ENCODE measurements around the gene DCAF15. TPM values are rescaled to one million over a fixed set of nuclear protein-coding genes. Genes with fewer than 3 reads are reported as not detected.

DCAF15 gene
- total RNA-seq, 2 donors from 2014 or later, result 18.8 to 21.0 TPM

DNA sequence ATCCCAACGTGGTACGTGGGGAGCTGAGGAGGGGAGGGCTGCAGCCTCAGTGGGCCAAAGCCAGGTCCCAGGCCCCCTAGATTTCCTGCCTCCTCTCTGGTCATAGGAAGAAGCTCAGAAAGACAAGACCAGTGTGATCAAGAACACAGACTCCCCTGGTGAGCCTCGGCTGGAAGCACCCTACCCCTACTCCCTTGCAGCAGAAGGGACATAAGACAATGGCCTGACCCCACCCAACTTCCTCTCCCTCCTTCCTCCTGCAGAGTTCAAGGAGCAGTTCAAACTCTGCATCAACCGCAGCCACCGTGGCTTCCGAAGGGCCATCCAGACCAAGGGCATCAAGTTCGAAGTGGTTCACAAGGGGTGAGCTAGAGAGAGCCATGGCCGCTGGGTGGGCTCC is 25.6 kb upstream of the DCAF15 start:
- intact Hi-C loops (cut with DNase I), result no loop called here
- DNase-seq (ENCODE audit: low spot score), result no peak

DNA sequence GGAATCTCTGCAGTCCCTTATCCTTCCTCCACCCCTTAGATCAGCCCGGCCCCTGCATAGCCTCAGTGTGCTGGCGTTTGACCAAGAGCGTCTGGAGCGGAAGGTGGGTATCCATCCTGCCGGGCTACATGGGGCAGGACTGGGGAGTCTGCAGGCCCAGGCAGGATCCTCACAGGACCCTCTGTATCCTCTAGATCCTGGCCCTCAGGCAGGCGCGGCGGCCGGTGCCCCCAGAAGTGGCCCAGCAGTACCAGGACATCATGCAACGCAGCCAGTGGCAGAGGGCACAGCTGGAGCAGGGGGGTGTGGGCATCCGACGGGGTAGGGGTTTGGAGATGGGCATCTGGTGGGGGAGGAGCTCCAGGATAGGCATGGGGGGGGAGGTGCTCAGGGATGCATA is 23.0 kb upstream of the DCAF15 start:
- intact Hi-C loops (cut with DNase I), result no loop called here

DNA sequence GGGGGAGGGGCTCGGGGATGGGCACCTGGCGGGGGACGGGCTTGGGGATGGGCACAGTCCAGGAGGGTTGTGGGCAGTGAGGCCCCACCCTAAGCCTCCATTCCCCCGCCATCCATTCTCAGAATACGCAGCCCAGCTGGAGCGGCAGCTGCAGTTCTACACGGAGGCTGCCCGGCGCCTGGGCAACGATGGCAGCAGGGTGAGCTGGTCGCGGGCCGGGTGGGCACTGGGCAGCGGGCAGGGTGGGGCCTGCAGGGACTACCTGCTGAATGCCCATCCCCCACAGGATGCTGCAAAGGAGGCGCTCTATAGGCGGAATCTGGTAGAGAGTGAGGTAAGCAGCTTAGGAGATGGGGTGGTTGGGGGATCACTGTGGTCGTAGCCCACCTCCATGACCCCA is 22.4 kb upstream of the DCAF15 start:
- intact Hi-C loops (cut with DNase I), result no loop called here
- no peak for DNase-seq (ENCODE audit: low spot score)

More for the DNA sequence above, 23.0 kb upstream of the DCAF15 start:
- DNase-seq (ENCODE audit: low spot score), result no peak

DNA sequence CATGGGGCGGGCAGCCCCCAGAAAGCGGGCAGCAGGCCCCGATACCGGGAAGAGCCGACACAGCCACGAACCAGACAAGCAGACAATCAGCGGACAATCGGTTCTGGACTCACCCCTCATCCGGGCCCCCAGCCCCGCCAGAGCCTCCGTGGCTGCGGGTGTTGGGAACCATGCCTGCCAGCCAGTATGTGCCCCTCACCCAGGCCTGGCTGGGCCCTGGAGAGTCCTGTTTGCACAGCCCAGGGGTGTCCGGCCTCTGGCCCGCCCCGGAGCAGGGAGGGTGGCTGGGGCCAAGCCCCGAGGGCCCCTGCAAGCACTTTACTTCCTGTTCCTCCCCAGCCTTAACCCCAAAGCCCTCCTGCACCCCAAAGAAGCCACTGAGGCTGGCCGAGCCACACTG is 21.9 kb upstream of the DCAF15 start:
- no peak for DNase-seq (ENCODE audit: low spot score)
- intact Hi-C loops (cut with DNase I), result no loop called here

DNA sequence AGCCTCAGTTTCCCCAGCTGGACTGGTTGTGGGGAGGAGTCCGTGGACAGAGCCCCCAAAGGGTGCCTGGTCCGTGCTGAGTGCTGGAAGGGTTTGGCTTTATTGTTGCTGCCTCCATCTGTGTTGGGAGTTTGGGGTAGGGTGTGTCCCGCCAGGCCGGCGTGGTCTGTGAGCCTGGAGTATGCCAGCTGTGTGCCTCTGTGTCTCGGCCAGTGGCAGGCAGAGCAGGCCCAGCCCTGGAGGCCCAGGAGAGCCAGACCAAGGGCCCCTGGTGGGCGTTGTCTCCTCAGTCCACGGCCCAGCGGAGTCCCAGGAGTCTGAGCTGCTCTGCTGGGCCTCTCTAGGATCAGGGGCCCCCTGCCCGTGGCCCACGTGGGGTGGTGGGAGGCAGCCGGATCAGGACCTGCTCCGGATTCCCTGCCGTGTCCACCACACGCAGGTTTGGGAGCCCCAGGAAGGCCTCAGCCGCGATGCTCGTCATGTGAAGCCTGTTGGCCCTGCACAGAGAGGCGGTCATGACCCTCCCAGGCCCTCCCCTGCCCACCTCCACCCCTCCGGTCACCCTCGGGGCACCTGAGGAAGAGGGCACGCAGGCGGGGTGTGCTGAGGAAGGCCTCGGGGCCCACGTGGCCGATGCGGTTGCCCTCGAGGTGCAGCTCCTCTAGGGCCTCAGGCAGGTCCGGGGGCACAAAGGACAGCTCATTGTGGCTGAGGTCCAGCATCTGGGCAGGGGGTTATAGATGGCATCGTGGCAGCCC is 20.7 kb upstream of the DCAF15 start:
- intact Hi-C loops (cut with DNase I), result no loop called here
- no peak for DNase-seq (ENCODE audit: low spot score)

DNA sequence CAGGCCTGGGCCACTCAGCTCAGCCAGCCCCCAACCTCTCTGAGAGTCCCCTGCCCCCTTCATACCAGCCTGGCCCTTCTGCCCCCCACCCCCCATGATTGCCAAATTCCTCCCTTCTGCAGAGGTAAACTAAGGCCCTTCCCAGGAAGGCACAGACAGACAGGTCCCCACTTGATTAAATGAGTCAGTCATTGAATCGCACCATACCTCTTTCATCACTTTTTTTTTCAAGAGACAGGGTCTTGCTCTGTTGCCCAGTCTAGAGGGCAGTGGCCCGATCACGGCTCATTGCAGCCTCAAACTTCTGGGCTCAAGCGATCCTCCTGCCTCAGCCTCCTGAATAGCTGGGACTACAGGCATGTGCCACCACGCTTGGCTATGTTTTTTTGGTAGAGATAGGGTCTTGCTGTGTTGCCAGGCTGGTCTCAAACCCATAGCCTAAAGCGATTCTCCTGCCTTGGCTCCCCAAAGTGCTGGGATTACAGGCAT is 20.1 kb upstream of the DCAF15 start:
- intact Hi-C loops (cut with DNase I), result no loop called here
- DNase-seq (ENCODE audit: low spot score), result no peak

DNA sequence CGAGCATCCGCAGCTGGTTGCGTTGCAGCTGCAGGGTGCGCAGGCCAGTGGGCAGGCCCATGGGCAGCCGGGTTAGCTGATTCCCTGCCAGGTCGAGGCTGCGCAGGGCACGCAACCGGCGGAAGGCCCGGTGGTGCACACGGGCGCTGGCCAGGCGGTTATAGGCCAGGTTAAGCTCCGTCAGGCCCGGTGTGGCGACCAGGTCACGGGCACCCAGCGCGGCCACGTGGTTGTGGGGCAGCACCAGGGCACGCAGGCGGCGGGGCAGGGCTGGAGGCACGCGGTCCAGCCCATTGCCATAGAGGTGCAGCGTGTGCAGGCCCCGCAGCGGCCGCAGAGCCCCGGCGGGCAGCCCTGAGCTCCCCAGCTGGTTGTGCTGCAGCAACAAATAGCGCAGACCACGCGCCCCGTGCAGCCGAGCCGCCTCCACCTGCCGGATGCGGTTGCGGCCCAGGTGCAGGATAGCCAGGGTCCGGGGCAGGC is 19.4 kb upstream of the DCAF15 start:
- DNase-seq (ENCODE audit: low spot score), result no peak
- intact Hi-C loops (cut with DNase I), result no loop called here

DNA sequence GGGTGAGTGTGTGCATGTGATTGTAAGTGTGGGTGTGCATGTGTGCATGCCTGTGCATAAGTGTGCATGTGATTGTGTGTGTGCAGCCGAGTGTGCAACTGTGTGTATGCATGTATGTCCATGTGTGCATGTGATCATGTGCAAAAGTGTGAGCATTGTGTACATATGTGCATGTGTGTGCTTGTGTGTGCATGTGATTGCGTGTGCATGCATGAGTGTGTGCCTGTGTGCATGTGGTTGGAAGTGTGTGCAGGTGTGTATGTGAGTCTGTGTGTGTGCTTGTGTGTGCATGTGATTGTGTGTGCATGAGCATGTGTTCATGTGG is 17.6 kb upstream of the DCAF15 start:
- intact Hi-C loops (cut with DNase I), result no loop called here
- DNase-seq (ENCODE audit: low spot score), result no peak

DNA sequence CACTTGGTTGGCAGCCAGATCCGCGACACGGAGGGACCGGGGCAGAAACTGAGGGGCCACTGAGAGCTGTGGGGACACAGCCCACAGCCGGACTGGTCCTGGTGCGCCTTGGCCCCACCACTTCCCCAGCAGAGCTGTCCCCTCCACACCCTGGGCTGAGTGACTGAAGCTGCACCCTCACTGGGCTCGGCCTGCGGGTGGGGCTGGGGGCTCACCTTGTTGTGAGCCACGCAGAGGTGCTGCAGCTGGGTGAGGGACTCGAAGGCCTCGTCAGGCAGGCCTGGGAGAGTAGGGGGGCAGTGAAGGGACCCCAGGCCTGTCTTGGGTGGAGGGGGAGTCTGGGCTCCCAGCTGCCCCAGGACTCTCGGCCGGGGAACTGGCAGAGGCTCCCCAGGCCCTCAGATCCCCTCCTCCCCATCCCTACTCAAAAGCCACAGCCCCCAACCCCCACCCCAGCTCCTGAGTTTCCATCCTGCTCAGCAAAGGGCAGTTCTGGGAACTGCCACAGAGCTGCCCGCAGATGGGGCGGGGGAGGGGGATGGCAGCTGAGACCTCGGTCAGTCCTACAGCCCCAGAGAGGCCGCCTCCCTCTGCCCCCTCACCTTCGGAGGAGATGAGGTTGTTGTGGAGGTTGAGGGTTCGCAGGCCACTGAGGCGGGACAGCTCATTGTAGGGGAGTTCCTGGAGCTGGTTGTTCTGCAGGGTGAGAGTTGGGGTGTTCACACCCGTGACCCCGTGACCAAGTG is 16.4 kb upstream of the DCAF15 start:
- intact Hi-C loops (cut with DNase I), result no loop called here
- no peak for DNase-seq (ENCODE audit: low spot score)

DNA sequence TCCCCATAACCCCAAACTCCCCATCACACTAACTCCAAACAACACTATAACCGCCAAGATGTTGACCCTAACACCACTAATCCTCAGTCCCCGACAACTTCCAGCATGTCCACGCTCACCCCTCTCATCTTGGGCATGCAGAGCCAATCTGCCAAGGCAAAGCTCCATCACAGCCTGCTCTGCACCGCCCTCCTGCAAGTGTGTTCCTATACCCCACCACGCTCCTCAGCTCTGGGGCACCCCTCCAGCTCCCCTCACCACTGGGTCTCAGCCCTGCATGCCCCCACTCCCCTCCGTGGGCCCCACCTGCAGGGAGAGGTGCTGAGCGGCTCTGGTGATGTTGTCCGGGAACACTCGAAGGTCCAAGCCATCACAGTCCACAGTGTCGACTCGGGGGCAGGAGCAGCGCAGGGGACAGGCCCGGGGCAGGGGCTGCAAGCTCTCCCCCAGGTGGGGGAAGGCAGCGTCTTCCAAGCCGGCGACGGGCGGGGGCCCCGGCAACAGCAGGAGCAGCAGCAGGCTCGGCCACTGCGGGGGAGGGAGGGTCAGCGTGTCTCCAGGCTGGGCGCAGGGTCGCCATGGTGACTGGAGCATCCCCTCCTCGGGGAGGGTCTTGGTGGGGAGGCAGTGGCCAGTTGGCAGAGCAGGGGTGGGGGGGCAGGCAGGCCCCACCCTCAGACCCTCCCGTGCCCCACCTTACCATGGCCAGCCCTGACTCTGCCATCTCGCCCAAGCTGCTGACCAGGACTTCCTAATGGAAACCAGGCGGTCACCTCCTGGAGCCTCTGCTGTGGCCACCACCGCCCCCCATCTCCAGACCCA is 14.6 kb upstream of the DCAF15 start:
- intact Hi-C loops (cut with DNase I), result no loop called here
- DNase-seq (ENCODE audit: low spot score), result no peak

DNA sequence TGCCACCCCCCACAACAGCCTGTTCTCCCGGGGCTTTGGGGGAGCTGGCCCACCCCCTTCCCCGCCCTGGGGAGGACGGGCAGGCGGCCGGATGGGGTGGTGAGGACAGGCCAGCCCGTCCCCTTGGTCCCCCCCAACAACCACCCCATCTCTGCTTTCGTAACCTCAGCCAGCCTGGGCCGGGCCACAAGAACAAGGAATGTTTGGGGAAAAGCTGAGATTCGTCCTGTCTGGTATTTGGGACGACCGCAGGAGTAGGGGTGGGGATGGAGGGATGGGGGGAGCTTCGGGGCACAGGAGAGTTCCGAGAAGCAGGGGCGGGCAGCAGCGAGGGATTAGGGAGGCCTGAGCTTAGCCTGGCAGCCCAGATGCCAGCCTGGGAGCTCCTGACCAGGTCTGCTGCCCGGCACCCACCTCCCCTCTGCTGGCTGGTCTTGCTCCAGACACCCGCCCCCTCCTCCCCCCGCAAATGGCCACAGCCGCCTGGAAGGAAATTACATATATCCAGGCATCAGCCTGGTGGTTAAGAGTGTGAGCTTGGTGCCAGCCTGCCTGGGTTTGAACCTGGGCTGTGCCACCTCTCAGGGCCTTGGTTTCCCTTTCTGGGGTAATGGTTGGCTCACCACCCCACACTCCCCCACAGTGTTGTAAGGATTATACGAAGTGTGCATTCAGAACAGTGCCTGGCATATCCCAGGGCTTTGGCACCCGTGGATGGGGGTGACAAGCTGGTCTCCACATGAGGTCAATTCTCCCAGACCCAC is 13.8 kb upstream of the DCAF15 start, which contains the start of gene PODNL1:
Gene PODNL1, minus strand, starts transcription at position 117 of the 764 bp plus-strand sequence. CDS start 236 bp downstream, outside the sequence.
- intact Hi-C loops (cut with DNase I), result no loop called here
- no peak for DNase-seq (ENCODE audit: low spot score)

DNA sequence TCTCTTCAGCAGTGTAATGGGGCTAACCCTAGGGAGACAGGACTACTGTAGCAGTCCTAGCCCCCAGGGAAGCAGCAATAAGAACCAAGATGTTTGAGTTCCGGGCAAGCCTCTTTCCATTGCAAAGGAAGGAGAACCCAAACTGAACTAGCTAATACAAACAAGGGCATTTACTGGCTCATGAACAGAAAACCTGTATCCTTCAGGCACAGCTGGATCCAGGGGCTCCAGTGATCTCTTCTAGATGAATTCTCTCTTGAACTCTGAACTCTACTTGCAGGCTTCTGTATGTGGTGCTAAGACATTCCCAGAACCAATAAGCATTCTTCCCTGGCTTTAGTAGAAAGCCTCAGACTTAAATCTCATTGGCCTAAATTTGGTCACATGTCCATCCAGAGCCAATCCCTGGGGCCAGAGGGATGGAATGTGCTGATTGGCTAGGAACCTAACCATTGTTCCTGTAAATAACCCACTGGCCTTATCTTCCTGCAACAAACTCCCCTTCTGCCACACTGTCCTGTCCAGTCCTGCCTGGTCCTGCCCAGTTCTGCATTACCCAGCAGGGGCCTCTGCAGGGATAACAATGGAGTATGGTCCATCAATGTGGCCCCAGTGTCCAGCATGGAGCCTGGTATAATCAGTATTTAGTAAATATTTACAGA is 10.2 kb upstream of the DCAF15 start:
- no peak for DNase-seq (ENCODE audit: low spot score)
- intact Hi-C loops (cut with DNase I), result no loop called here

DNA sequence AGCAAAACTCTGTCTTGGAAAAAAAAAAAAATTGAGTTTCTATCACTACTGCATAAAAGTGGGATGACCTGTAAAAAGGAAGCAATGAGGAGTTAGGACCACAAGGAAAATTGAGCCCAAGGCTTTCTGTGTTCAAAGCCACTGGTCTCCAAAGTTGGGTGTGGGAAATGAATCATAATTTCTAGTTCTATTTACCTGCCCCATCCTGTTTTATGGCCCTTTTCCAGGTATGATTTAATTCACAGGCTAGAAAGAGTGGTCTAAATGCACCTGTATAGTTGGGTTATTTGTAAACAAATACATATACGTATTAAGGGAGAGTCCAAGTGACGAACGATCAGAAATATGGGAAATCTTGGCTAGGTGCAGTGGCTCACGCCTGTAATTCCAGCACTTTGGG is 5.9 kb upstream of the DCAF15 start:
- DNase-seq (ENCODE audit: low spot score), result no peak
- intact Hi-C loops (cut with DNase I), result no loop called here

DNA sequence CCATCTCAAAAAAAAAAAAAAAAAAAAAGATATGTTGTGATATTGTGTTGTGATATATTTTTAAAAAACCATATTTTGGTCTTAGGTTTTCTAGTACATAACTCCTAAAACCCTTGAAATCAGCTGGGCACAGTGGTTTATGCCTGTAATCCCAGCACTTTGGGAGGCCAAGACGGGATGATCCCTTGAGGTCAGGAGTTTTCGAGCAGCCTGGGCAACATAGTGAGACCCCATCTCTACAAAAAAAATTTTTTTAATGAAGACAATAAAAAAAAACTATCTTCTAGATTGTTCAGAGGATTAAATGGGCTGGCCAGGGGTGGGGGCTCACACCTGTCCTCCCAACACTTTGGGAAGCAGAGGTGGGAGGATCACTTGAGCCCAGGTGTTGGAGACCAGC is 1.3 kb upstream of the DCAF15 start:
- DNase-seq (ENCODE audit: low spot score), result no peak
- intact Hi-C loops (cut with DNase I), result no loop called here

DNA sequence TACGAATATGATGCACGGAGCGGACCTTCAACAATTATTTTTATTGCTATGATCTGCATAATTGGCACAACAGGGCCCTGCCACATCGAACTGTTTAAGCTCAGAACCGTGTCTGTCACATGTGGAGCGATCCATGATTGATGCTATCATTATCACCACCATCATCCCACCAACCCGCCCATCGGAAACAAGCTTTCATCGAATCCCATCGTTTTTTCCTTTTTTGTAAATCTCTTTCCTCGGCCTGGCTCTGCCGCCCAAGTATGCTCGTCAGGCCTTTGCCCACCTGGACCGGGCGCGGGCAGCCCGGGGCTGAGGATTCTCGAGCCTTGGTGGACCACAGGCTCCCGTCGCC is 533 bp upstream of the DCAF15 start:
- no peak for DNase-seq (ENCODE audit: low spot score)
- intact Hi-C loops (cut with DNase I), result loop anchor here in 1 of 2 donors (1.0 kb wide), 2 partner anchors 23 to 33 kb away; no protein-coding TSS in a partner anchor

DNA sequence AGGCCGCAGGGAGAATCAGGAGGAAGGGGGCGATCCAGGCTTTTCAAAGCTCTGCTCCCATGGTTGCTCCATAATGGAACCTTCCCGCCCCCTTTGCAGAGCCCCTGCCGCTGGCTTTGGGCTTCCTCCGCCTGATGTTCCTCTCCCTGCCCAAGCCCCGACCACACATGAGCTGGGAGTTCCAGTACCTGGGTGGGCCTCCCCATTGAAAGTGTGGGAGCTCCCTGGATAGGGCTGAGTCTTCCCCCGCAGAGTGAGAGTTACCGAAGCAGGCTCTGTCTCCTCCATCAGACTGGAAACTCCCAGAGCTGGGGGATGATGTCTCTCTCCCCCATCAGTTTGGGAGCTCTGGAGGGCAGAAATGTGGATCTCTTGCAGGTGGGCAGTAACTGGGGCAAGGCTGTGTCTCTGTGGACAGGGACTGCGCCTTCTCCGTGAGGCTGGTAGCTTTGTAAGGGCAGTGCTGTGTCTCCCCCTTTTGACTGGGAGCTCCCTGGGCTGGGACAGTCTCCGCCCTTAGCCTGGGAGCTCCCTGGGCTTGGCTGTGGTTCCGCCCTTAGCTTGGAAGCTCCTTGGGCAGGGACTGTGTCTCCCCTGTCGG is 722 bp downstream of the DCAF15 start:
- DNase-seq (ENCODE audit: low spot score), result no peak

DNA sequence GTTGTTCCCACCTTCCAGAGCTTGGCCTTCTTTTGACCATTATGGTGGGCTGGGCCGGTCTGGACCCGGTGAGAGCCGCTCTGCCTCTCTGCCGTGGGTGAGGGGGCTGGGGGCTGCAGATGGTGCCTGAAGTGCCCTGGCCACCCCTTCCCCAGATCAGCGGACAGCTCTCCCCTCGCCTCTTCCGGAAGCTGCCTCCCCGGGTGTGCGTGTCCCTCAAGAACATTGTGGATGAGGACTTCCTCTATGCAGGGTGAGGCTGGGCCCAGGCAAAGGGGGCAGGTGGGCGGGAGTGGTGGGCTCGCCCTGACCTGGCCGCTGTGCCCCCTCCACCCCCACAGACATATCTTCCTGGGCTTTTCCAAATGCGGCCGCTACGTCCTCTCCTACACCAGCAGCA is 1.9 kb downstream of the DCAF15 start:
- no peak for DNase-seq (ENCODE audit: low spot score)
- intact Hi-C loops (cut with DNase I), result no loop called here

More for the DNA sequence above, 722 bp downstream of the DCAF15 start:
- intact Hi-C loops (cut with DNase I), result loop anchor here in 1 of 2 donors (1.0 kb wide), 2 partner anchors 21 to 35 kb away; no protein-coding TSS in a partner anchor

Data from posterior vena cava (tissue), 2 donors.